T1000 (cell line): ENCODE data around the gene SHISA3.
"Not testable (repeated sequence)": the region's sequence is repeated elsewhere in the genome, so short reads cannot be mapped to it uniquely, and the experiment has no call there.

ENCODE experiments used
- DNase-seq: peaks from one replicate; lab custom pipeline; 2025; ENCODE audit warnings: mixed read lengths; lab: John Stamatoyannopoulos, UW

SHISA3 gene

GRCh38 chr4:42396752-42397634, at the start of gene SHISA3:
Gene SHISA3 (plus strand): TSS chr4:42397488. CDS start chr4:42398057, 569 bp downstream.
- DNase-seq = peak; percentile 64

GRCh38 chr4:42348247-42348646, 49.0 kb upstream of the SHISA3 start:
- no peak for DNase-seq

GRCh38 chr4:42348692-42349091, 48.6 kb upstream of the SHISA3 start:
- DNase-seq = no peak

- DNase-seq = no peak
Observed at GRCh38 chr4:42350611-42351182, 46.6 kb upstream of the SHISA3 start.

GRCh38 chr4:42352049-42352448, 45.2 kb upstream of the SHISA3 start:
- no peak for DNase-seq

GRCh38 chr4:42357325-42357724, 40.0 kb upstream of the SHISA3 start:
- DNase-seq = no peak

- no peak for DNase-seq
Observed at GRCh38 chr4:42359711-42360110, 37.6 kb upstream of the SHISA3 start.

- DNase-seq = no peak
Observed at GRCh38 chr4:42360256-42360669, 37.0 kb upstream of the SHISA3 start.

GRCh38 chr4:42361456-42361855, 35.8 kb upstream of the SHISA3 start:
- DNase-seq = no peak

GRCh38 chr4:42362591-42362990, 34.7 kb upstream of the SHISA3 start:
- DNase-seq = no peak

- DNase-seq = no peak
Observed at GRCh38 chr4:42363614-42364013, 33.7 kb upstream of the SHISA3 start.

GRCh38 chr4:42364266-42365053, 32.8 kb upstream of the SHISA3 start:
- no peak for DNase-seq

GRCh38 chr4:42366959-42367358, 30.3 kb upstream of the SHISA3 start:
- DNase-seq = no peak

- no peak for DNase-seq
Observed at GRCh38 chr4:42369489-42369888, 27.8 kb upstream of the SHISA3 start.

GRCh38 chr4:42371305-42372252, 25.7 kb upstream of the SHISA3 start:
- no peak for DNase-seq

- not testable (repeated sequence) for DNase-seq
Observed at GRCh38 chr4:42372303-42372702, 25.0 kb upstream of the SHISA3 start.

GRCh38 chr4:42377497-42377896, 19.8 kb upstream of the SHISA3 start:
- no peak for DNase-seq

- DNase-seq = no peak
Observed at GRCh38 chr4:42381666-42382065, 15.6 kb upstream of the SHISA3 start.

GRCh38 chr4:42385516-42385915, 11.8 kb upstream of the SHISA3 start:
- DNase-seq = no peak

GRCh38 chr4:42390622-42391354, 6.5 kb upstream of the SHISA3 start:
- no peak for DNase-seq

GRCh38 chr4:42391355-42391664, 6.0 kb upstream of the SHISA3 start:
- DNase-seq = no peak
